Peyer's patch (tissue), 4 donors: ENCODE measurements around the gene CGN. TPM values are rescaled to one million over a fixed set of nuclear protein-coding genes. Genes with fewer than 3 reads are reported as not detected.
A peak's percentile ranks its signal among the peaks of the same experiment; 100 is the strongest.

ENCODE experiments used
- DNase-seq, 3 donors: peaks; one replicate each; pipeline ENCODE4 v3.0.0-alpha.2; 2017 to 2019
- H3K27ac ChIP-seq, 4 donors: fragments of 200-600 bp; sonication (generic); one replicate each; pipeline ENCODE4 v1.5.1; 2016 to 2019
- H3K27me3 ChIP-seq, 2 donors: fragments of 200-600 bp; sonication (generic); one replicate each; pipeline ENCODE4 v1.5.1; 2019
- H3K36me3 ChIP-seq, 3 donors: fragments of 200-600 bp; sonication (generic); one replicate each; pipeline ENCODE4 v1.5.1; 2016 to 2019
- H3K4me1 ChIP-seq, 4 donors: fragments of 200-600 bp; sonication (generic); one replicate each; pipeline ENCODE4 v1.5.1; 2016 to 2019
- H3K4me3 ChIP-seq, 4 donors: fragments of 200-600 bp; sonication (generic); 1 replicate in 3 of 4; 2 replicates in 1 of 4; pipeline ENCODE4 v1.5.1; 2016 to 2019; ENCODE audit warnings: mild to moderate bottlenecking in 1 of 4
- H3K9me3 ChIP-seq, 4 donors: fragments of 200-600 bp; sonication (generic); one replicate each; pipeline ENCODE4 v1.5.1; 2016 to 2019; ENCODE audit warnings: mild to moderate bottlenecking in 1 of 4
- CTCF ChIP-seq, 6 experiments: fragments of 450-650 bp in 4 of 6; fragments of 200-600 bp in 2 of 6; sonication (generic) in 1 of 6; IDR thresholded peaks; one replicate each; pipeline ENCODE4 v1.5.1; 2017 to 2019; ENCODE audit warnings: antibody characterized with exemption in 6 of 6, mild to moderate bottlenecking in 3 of 6, moderate library complexity in 1 of 6
- POLR2A ChIP-seq, 2 donors: fragments of 450-650 bp; IDR thresholded peaks; one replicate each; pipeline ENCODE4 v1.5.1; 2017; ENCODE audit warnings: antibody characterized with exemption in 2 of 2, mild to moderate bottlenecking in 2 of 2, moderate library complexity in 2 of 2
- total RNA-seq, 4 donors: library from RNA; depleted of rRNA; stranded (reverse); fragments of >200 nt; gene quantifications; one replicate each; pipeline ENCODE4 v1.1.0, GENCODE V29; 2016

CGN gene
- total RNA-seq, 4 donors from 2014 or later = 34.7 to 180 (median 160) TPM

- Histone ChIP-seq H3K36me3 (no peaks in the 10 kb centered on the region), H3K9me3 (no peaks in the 10 kb centered on the region), H3K4me1 (peaks cover 0 to 26% (median 0%) of the 10 kb centered on the region in 4 donors), H3K4me3 (no peak overlapping the region), H3K27me3 (no peaks in the 10 kb centered on the region), H3K27ac (peak overlapping the region in 2 of 4 donors; percentile 19 to 78)
- DNase-seq = peak in 1 of 3 donors; percentile 27
- TF ChIP-seq POLR2A (IDR thresholded peaks at IDR 0.05) = no peak
- no peak for TF ChIP-seq CTCF (IDR thresholded peaks at IDR 0.05)
Observed at GRCh38 chr1:151549199-151549598, 38.0 kb downstream of the CGN start.

- DNase-seq = no peak
- Histone ChIP-seq H3K9me3 (no peaks in the 10 kb centered on the region), H3K27ac (no peak overlapping the region), H3K4me1 (peaks cover 0 to 12% (median 0%) of the 10 kb centered on the region in 4 donors), H3K4me3 (no peak overlapping the region), H3K36me3 (no peaks in the 10 kb centered on the region), H3K27me3 (no peaks in the 10 kb centered on the region)
- no peak for TF ChIP-seq POLR2A (IDR thresholded peaks at IDR 0.05)
- TF ChIP-seq CTCF (IDR thresholded peaks at IDR 0.05) = no peak
Observed at GRCh38 chr1:151553659-151554058, 42.5 kb downstream of the CGN start.

- Histone ChIP-seq H3K4me3 (no peak overlapping the region), H3K9me3 (no peaks in the 10 kb centered on the region), H3K27me3 (no peaks in the 10 kb centered on the region), H3K27ac (no peak overlapping the region), H3K4me1 (no peaks in the 10 kb centered on the region), H3K36me3 (no peaks in the 10 kb centered on the region)
- DNase-seq = no peak
- no peak for TF ChIP-seq CTCF (IDR thresholded peaks at IDR 0.05)
- TF ChIP-seq POLR2A (IDR thresholded peaks at IDR 0.05) = no peak
Observed at GRCh38 chr1:151556052-151556451, 44.9 kb downstream of the CGN start.

GRCh38 chr1:151562661-151563060 is 51.5 kb downstream of the CGN start:
- Histone ChIP-seq H3K9me3 (no peaks in the 10 kb centered on the region), H3K27me3 (no peaks in the 10 kb centered on the region), H3K4me3 (no peak overlapping the region), H3K4me1 (no peaks in the 10 kb centered on the region), H3K27ac (no peak overlapping the region), H3K36me3 (peaks cover 0 to 24% (median 0%) of the 10 kb centered on the region in 3 donors)
- DNase-seq = no peak
- no peak for TF ChIP-seq POLR2A (IDR thresholded peaks at IDR 0.05)
- no peak for TF ChIP-seq CTCF (IDR thresholded peaks at IDR 0.05)

- peaks cover 0 to 24% (median 0%) of the 10 kb centered on the region in 3 donors for H3K36me3 ChIP-seq
- TF ChIP-seq CTCF (IDR thresholded peaks at IDR 0.05) = no peak
- TF ChIP-seq POLR2A (IDR thresholded peaks at IDR 0.05) = no peak
Observed at GRCh38 chr1:151563376-151563775, 52.2 kb downstream of the CGN start.

More at GRCh38 chr1:151563376-151563775, 52.2 kb downstream of the CGN start:
- Histone ChIP-seq H3K27ac (no peak overlapping the region), H3K4me3 (no peak overlapping the region), H3K27me3 (no peaks in the 10 kb centered on the region), H3K4me1 (no peaks in the 10 kb centered on the region), H3K9me3 (no peaks in the 10 kb centered on the region)
- no peak for DNase-seq
